ENCODE data around the gene TNRC6C.
"Not testable (repeated sequence)": the region's sequence is repeated elsewhere in the genome, so short reads cannot be mapped to it uniquely, and the experiment has no call there.

TNRC6C gene

DNA sequence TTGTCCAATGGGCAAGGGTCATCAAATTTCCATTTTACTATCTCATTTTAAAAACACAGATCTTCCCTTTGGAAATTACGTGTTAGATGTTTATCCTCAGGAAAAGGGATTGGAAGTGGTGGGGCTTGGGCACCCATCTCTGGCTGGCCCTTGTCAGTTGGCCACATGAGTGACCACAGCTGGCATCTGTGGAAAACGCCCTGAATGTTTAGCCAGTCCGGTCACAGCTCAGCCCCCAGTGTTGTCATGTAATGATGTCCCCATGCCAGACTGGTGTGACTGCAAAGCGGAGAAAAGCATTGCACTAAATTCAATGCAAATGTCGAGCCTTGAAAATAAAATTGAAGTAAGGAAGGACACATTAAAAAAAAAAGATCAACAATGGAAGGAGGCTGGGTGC is 117.0 kb downstream of the TNRC6C start:
- no peak for DNase-seq (ENCODE audit: low read depth in 1 of 2, low spot score in 1 of 2)

DNA sequence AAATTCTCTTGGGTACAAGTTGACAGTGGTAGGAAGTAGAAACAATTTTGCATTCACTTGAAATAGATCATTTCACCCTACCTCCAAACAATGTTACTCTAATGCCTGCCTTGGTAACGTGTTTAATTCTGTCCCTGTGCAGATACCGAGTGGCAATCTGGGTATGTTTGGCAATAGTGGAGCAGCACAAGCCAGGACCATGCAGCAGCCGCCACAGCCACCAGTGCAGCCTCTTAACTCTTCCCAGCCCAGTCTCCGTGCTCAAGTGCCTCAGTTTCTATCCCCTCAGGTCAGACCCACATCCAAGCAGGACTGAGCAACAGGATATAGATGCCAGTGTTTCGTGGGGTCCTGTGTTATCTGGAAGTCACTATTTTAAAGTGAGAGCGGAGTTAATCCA is 120.8 kb downstream of the TNRC6C start:
- no peak for DNase-seq (ENCODE audit: low read depth in 1 of 2, low spot score in 1 of 2)

DNA sequence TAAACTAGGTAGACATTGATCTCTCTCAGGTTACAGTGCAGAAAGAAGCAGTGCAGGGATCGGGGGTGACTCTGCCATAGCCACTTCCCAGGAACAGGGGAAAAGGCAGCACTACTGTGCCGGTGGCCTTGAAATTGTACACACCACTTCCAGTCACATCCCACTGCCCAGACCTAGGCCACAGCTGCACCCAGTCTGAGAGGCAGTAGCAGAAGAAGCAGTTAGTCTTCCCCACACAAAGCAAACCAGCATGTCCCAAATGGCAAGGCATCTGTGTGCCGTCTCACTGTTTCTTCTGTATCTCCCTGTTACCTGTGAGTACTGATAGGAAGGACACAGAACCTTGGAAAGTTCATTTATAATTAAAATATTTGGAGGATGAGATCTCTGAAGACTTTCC is 123.0 kb downstream of the TNRC6C start:
- DNase-seq (ENCODE audit: low read depth in 1 of 2, low spot score in 1 of 2): no peak

DNA sequence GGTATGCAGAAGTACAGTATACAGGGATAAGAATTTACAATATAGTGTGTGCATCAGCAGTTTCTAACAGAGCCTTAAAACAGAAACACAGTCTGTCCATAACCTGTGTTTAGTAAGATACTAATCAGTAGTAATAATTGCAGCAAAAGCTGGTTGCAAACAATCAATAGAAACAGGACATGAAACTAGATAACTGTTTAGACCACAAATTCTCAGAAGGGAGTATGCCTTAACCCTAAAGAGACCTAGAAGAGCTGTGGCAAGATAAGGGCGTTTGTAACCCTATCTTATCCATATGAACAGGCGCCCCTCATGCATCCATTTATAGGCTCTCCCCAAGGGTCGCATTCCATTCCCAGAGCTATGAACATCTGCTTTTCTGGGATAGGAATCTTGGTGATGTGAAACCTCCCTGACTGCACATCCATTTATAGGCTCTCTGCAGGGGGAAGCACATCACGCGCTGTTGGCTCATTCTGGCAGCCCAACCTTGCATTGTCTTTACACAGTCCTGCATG is 123.9 kb downstream of the TNRC6C start:
- DNase-seq (ENCODE audit: low read depth in 1 of 2, low spot score in 1 of 2): not testable (repeated sequence)

DNA sequence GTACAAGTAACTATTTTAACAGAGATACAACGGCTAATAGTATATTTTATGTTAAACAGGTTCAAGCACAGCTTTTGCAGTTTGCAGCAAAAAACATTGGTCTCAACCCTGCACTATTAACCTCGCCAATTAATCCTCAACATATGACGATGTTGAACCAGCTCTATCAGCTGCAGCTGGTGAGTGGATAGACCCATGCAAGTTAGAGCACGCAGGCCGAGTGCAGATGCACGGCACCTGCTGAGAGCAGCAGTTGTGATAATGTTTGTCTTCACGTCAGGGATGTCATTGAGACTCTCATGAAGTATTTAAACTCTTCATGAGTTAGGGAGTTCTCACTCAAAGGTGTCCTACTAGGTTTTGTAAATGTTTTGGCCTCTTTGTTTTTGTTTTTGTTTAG is 124.5 kb downstream of the TNRC6C start:
- no peak for DNase-seq (ENCODE audit: low read depth in 1 of 2, low spot score in 1 of 2)

DNA sequence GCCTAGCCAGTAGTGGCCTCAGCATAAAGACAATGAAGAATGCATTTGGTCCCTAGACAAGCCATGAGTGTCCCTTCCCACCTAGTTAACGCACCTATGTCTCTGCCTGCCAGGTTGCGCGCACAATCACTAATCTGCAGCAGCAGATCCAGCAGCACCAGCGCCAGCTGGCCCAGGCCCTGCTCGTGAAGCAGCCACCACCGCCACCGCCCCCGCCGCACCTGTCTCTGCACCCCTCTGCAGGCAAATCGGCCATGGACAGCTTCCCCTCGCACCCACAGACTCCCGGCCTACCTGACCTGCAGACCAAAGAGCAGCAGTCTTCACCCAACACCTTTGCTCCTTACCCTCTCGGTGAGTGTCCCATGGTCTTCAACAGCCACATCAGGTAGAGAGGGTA is 128.2 kb downstream of the TNRC6C start:
- DNase-seq (ENCODE audit: low read depth in 1 of 2, low spot score in 1 of 2): no peak

DNA sequence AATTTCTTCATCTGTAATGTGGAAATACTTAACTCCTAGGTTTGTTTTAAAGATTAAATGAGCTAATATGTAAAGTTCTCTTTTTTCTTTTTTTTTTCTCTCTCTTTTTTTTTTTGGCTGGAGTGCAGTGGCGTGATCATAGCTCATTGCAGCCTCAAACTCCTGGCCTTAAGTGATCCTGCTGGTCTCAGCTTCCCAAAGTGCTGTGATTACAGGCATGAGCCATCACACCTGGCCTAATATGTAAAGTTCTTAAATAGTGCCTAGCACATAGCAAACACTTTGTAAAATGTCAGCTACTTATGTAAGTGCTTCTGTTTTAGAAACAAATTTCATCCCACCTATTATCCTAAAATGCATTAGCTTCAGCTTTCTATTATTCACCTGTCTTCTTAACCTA is 130.0 kb downstream of the TNRC6C start:
- no peak for DNase-seq (ENCODE audit: low read depth in 1 of 2, low spot score in 1 of 2)

DNA sequence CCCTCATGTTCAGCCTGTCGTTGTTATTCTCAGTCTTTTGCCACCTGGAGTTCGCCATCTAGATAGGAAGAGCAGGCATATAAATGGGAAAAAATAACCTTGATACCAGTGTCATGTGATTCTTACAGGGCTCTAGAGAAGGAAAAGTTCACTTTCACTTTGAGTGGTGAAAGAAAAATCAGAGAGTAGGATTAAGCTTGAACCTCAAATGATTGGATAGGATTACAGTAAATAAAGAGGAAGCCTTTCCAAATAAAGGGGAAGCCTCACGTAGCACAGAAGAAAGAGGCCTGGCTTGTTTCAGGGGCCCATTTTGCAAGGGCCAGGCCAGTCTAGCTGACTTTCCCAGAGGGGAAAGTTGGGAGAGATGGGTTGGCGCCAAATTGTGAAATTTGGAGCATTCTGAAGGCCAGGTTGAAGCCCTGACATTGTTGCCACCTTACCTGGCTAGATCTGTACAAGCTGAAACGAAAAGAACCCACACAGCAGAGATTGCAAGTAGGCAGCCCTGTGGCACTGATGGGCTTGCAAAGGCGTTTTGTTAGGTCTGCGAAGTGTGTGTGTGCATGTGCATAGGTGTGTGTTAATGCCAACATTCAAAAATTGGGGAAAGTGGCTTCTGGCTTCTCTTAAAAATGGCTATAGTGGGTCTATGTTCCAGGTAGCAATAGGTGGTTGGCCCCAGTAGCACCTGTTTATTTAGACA is 131.2 kb downstream of the TNRC6C start:
- DNase-seq (ENCODE audit: low read depth in 1 of 2, low spot score in 1 of 2): no peak

DNA sequence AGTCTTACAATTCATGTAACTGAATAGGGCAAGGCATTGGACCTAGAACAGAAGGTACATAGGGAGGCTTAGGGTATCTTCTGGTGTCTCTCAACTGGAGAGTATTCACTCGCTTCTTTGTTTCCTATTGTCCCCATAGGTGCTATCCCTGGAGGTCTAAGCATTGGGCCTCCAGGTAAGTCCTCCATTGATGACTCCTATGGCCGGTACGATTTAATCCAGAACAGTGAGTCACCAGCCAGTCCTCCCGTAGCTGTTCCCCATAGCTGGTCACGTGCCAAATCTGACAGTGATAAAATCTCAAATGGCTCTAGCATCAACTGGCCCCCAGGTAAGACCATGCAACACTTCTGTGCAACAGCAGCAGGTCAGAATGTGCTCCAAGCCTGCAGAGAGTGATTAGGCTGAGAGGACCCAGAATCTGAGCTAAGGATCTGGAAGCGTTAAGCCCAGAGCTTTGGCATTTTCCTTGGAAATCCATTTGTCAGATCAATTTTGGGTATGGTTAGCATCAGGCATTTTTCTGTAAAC is 134.4 kb downstream of the TNRC6C start:
- DNase-seq (ENCODE audit: low read depth in 1 of 2, low spot score in 1 of 2): no peak

DNA sequence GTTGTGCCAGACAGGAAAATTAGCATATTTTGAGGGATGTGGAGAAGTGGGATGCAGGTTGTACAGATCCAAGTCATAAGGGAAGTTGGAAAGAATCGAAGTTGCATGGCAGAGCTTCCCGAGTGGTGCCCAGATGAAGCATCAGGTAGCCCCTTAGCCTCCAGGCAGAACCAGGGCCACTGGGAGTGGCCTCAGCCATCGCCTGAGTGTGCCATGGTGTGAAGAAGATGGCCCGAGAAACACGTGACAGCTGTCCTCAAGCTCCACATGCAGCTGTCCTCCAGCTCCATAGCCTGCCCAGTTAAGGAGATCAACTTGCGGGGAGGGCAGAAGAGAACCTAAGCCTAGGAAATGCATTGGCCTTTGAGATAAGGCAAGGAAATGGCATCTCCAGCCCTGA is 136.5 kb downstream of the TNRC6C start:
- DNase-seq (ENCODE audit: low read depth in 1 of 2, low spot score in 1 of 2): no peak

DNA sequence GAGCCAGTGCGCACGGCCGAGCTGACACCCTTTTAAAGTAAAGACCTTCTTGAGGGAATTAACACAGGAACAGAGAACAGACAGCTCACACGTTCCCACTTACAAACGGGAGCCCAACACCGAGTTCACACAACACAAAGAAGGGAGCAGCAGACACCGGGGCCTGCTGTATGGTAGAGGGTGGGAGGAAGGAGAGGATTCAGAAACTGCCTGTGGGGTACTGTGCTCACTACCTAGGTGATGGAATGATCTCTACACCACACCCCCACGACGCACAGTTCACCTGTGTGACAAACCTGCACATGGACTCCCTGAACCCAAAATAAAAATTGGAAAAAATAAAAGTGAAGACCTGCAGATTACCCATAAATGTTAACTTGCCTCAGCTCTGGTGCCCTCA is 137.6 kb downstream of the TNRC6C start:
- no peak for DNase-seq (ENCODE audit: low read depth in 1 of 2, low spot score in 1 of 2)

DNA sequence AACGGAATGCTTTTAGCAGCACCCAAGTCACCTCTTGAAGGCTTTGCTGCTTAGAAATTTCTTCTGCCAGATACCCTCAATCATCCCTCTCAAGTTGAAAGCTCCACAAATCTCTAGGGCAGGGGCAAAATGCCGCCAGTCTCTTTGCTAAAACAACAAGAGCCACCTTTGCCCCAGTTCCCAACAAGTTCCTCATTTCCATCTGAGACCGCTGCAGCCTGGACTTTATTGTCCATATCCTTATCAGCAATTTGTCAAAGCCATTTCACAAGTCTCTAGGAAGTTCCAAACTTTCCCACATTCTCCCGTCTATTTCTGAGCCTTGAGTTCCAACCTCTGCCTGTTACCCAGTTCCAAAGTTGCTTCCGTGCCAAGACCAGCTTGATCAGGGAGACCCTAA is 142.6 kb downstream of the TNRC6C start:
- no peak for DNase-seq (ENCODE audit: low read depth in 1 of 2, low spot score in 1 of 2)

DNA sequence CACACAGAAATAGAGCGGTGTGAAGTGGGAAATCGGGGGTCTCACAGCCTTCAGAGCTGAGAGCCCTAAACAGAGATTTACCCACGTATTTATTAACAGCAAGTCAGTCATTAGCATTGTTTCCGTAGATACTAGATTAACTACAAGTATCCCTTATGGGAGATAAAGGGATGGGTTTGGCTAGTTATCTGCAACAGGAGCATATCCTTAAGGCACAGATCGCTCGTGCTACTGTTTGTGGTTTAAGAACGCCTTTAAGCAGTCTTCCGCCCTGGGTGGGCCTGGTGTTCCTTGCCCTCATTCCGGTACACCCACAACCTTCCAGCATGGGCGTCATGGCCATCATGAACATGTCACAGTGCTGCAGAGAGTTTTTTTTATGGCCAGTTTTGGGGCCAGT is 143.0 kb downstream of the TNRC6C start:
- DNase-seq (ENCODE audit: low read depth in 1 of 2, low spot score in 1 of 2): no peak

DNA sequence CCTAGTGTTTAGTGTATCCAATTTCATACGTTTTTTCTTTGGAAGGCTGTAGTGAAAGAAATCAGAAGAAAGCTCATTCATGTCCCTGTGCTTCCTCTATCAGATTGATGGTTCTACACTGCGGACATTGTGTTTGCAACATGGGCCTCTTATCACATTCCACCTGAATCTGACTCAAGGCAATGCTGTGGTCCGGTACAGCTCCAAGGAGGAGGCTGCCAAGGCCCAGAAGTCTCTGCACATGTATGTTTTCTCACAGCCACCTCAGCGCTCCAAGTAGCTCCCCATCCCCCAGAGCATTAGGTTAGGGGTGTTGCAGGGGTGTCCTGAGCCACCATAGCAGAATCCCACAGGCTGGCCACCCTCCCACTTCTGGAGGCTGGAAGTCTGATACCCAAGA is 144.8 kb downstream of the TNRC6C start:
- no peak for DNase-seq (ENCODE audit: low read depth in 1 of 2, low spot score in 1 of 2)

DNA sequence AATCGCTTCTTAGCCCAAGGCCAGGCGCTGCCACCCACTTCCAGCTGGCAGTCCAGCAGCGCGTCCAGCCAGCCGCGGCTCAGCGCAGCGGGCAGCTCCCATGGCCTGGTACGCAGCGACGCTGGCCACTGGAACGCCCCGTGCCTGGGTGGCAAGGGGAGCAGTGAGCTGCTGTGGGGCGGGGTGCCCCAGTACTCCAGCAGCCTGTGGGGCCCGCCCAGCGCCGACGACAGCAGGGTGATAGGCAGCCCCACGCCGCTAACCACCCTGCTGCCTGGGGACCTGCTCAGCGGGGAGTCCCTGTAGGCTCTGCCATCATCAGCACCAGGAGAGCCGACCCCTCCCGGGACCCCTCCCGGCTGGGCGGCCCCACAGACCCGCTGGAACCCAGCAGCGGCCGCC is 146.0 kb downstream of the TNRC6C start:
- DNase-seq (ENCODE audit: low read depth in 1 of 2, low spot score in 1 of 2): no peak

DNA sequence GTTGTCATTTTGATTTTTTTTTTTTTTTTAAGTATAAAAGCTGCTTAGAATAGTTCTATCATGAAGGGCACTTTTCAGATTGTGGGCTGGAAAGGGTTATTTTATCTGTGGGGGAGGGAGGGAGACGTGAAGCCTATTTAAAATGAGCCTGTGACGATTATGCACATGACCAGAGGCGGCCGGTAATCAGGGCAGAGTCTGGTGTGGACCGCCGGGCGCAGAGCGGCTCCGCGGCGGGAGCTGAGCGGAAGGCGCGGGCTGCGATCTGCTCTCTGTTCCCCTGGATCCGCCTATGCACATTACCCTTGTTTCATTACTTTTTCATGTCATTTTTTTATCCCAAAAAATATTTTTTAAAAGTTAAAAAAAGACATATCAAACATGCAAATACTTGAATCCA is 146.6 kb downstream of the TNRC6C start:
- no peak for DNase-seq (ENCODE audit: low read depth in 1 of 2, low spot score in 1 of 2)

DNA sequence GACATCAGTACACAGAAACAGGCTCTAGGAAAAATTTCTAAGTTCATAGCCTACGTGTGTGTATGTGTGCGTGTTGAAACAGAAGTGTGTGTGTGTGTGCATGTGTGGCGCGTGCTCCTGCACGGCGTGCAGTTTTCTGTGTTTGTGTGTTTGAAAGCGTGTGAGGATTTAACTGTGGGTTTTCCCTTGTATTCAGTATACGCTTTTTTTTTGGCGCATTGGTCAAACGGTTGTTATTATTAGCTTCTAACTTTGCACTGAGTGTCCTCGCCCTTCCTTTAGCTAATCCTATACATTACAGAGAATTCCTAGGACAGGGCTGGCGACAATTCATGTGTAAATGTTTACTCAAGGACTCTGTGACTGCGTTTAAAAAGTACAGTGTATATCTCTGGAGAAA is 147.0 kb downstream of the TNRC6C start:
- DNase-seq (ENCODE audit: low read depth in 1 of 2, low spot score in 1 of 2): no peak

DNA sequence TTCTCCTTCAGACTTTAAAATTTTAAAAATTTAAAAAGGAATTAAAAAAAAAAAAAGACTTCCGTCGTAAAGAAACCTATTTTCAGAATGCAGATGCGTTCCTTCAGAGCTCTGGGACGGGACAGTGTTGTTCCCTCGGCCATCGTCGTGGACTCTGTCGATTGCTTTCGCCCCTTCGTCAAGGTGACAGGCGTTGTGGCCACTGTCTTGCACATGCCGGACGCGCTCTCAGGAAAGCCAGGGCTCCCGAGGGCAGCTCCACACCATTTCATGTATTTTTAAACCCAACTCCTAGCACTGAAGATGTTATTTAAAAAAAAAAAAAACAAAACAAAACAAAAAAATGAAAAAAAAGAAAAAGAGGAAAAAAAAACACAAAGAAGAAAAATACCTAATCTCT is 147.7 kb downstream of the TNRC6C start:
- no peak for DNase-seq (ENCODE audit: low read depth in 1 of 2, low spot score in 1 of 2)

DNA sequence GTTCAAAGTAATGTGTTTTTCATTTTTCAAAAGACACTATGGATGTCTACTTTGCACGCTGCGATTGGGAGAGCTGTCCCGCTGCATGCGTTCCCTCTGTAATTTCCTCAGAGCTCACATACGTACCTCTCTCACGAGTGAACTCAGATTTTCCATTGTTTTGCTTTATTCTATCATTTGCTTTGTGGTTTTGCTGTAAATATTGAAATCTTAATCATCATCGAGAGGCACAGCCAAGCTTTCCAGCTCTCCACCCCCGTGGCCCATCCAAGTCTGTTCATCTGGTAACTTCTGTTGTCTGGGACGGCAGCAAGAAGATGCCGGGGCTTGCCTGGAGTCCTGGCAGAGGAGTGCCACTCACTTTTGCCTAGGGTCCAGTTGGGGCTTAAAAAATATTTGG is 149.0 kb downstream of the TNRC6C start:
- DNase-seq (ENCODE audit: low read depth in 1 of 2, low spot score in 1 of 2): no peak

DNA sequence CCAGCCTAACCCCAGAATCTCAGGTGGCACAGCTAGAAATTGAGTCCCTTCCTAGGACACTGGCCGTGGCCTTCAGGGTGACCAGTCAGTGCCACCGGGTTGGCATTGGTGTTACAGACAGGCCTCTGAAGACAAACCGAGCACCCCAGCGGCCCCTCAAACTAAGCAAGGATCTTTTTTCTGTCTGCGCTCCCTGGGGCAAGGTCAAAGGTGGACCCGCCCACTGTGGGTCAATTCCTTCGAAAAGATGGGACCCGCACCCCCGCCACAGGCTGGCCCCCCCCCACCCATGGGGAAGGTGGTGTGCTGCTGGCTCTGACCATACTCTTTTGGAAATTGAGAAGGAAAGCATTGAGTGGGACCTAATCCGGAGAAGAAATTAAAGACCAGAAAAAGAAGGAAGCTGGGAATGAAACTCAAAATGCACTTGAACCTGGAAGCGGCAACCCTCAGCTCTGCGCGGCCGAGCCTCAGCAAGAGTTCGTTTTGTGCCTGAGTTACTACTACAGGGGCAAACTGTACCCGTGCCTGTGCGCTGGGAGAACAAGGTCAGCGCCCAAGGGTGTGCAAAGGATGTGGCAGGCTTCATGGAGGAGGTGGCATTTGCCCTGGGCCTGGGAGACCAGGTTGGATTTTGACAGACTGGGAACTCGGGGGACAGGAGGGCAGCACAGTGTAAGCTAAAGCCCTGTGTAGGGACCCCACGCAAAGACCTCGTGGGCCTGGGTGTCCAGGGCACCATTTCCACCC is 149.6 kb downstream of the TNRC6C start:
- no peak for DNase-seq (ENCODE audit: low read depth in 1 of 2, low spot score in 1 of 2)

DNA sequence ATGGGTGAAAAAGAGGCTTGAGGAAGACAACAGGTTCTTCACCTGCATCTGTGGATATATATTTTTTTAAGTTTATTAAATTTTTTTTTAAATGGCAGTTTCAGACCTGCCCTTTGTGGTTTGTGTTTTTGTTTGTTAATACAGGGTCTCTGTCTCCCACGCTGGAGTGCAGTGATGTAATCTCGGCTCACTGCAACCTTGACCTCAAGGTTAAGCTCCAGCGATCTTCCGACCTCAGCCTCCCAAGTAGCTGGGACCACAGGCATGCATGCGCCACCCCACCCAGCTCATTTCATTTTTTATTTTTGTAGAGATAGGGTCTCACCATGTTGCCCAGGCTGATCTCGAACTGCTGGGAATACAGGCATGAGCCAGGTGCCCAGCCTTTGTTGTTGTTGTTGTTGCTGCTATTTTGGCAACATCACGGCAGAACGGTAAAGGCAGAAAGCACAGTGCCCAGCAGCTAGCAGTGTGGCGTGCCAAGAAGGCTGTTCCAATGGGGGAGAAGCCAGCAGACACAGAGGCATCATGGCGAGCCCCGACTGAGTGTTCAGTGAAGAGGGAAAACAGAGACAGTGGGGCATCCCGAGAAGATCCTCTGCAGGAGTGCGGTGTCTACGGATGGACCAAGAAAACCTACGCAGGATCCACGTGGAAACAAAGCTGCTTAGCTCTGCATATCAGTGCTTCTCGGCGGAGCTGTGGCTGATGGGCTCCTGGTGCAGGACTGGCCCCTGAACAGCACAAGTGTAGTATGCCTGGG is 150.4 kb downstream of the TNRC6C start:
- no peak for DNase-seq (ENCODE audit: low read depth in 1 of 2, low spot score in 1 of 2)

DNA sequence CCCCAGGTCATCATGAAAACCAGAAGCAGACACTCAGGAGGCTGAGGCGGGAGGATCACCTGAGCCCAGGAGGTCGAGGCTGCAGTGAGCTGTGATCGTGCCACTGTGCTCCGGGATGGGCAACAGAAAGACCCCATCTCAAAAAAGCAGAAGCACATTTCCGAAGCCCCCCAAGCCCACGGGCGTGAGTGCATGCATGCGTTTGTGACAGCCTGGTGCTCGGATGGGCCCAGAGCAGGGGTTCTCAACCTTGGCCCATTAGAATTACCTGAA is 150.9 kb downstream of the TNRC6C start:
- no peak for DNase-seq (ENCODE audit: low read depth in 1 of 2, low spot score in 1 of 2)
